ENCODE data around the gene HTR6. TPM values are rescaled to one million over a fixed set of nuclear protein-coding genes. Genes with fewer than 3 reads are reported as not detected.

Gene HTR6
- polyA plus RNA-seq, 1 donor (not counting 4 experiments of a cell fraction or from before 2014, with no cell fraction given): not detected

DNA sequence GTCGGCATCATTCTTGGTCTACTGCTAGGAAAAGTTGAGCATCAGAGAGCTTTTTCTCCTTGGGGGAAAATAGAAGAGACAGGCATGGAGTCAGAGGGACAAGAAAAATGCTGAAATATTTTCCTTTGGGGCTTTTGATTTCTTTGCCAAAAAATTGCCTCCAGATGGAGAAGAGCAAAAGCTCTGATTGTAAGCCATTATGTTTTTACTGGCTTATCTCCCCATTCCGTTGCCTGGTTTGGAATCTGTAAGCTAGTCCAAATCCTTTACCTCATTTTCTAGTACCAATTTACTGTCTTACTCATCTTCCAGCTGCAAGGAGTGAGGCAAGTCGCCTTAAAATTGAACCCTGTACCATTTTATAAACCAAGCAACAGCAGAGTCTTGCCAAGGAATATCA is 43.9 kb upstream of the HTR6 start:
- dilution Hi-C loops (cut with MboI; ENCODE audit: extremely low pct_ligation_motif_present, low sequenced_read_pairs): no loop called here
- Histone ChIP-seq H3K4me3 (ENCODE audit: control insufficient read depth in 2 of 3, extremely low read depth in 1 of 3, insufficient read depth in 2 of 3, low read depth in 1 of 3, low read length in 3 of 3) (no peak overlapping the region), H3K27ac (ENCODE audit: control insufficient read depth, insufficient read depth, low read length) (no peak overlapping the region), H3K9ac (ENCODE audit: control insufficient read depth, extremely low read depth, insufficient read depth, low read length) (no peak overlapping the region), H3K79me2 (ENCODE audit: control insufficient read depth, insufficient read depth, low read length) (peaks cover 31% of the 10 kb centered on the region), H3K4me1 (ENCODE audit: control insufficient read depth, extremely low read depth, insufficient read depth, low read length) (peaks cover 51% of the 10 kb centered on the region), H3K4me2 (ENCODE audit: control insufficient read depth, extremely low read depth, insufficient read depth, low read depth, low read length) (no peak overlapping the region), H3K9me1 (ENCODE audit: control insufficient read depth, extremely low read depth, insufficient read depth, low read length) (no peaks in the 10 kb centered on the region), H2AFZ (ENCODE audit: control insufficient read depth, low read length) (no peak overlapping the region), H4K20me1 (ENCODE audit: control insufficient read depth, extremely low read depth, insufficient read depth, low read length) (no peaks in the 10 kb centered on the region), H3K9me3 (ENCODE audit: control insufficient read depth, low read depth, low read length) (no peaks in the 10 kb centered on the region), H3K27me3 (ENCODE audit: control insufficient read depth, extremely low read depth, insufficient read depth, low read length) (no peaks in the 10 kb centered on the region), H3K36me3 (ENCODE audit: control insufficient read depth in 2 of 2, extremely low read depth in 1 of 2, insufficient read depth in 2 of 2, low read length in 2 of 2) (peaks cover 9 to 25% of the 10 kb centered on the region in 2 experiments)
- TF ChIP-seq, protein P1, sequence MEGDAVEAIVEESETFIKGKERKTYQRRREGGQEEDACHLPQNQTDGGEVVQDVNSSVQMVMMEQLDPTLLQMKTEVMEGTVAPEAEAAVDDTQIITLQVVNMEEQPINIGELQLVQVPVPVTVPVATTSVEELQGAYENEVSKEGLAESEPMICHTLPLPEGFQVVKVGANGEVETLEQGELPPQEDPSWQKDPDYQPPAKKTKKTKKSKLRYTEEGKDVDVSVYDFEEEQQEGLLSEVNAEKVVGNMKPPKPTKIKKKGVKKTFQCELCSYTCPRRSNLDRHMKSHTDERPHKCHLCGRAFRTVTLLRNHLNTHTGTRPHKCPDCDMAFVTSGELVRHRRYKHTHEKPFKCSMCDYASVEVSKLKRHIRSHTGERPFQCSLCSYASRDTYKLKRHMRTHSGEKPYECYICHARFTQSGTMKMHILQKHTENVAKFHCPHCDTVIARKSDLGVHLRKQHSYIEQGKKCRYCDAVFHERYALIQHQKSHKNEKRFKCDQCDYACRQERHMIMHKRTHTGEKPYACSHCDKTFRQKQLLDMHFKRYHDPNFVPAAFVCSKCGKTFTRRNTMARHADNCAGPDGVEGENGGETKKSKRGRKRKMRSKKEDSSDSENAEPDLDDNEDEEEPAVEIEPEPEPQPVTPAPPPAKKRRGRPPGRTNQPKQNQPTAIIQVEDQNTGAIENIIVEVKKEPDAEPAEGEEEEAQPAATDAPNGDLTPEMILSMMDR (optimal IDR thresholded peaks at IDR 0.05 in 1 of 3, IDR thresholded peaks at IDR 0.05 in 1 of 3, conservative IDR thresholded peaks at IDR 0.05 in 1 of 3; ENCODE audit: extremely low read depth in 1 of 3, insufficient read depth in 2 of 3, low read length in 3 of 3): no peak
- no peak for TF ChIP-seq EZH2 (IDR thresholded peaks at IDR 0.05; ENCODE audit: low read length)
- no peak for FAIRE-seq
- DNase-seq (ENCODE audit: low read depth, low spot score): no peak

GRCh38 chr1:19621274-19621950 is 43.3 kb upstream of the HTR6 start:
- Histone ChIP-seq H4K20me1 (ENCODE audit: control insufficient read depth, extremely low read depth, insufficient read depth, low read length) (no peaks in the 10 kb centered on the region), H3K79me2 (ENCODE audit: control insufficient read depth, insufficient read depth, low read length) (peaks cover 31% of the 10 kb centered on the region), H2AFZ (ENCODE audit: control insufficient read depth, low read length) (no peak overlapping the region), H3K27me3 (ENCODE audit: control insufficient read depth, extremely low read depth, insufficient read depth, low read length) (no peaks in the 10 kb centered on the region), H3K9me3 (ENCODE audit: control insufficient read depth, low read depth, low read length) (no peaks in the 10 kb centered on the region), H3K4me2 (ENCODE audit: control insufficient read depth, extremely low read depth, insufficient read depth, low read depth, low read length) (no peak overlapping the region), H3K27ac (ENCODE audit: control insufficient read depth, insufficient read depth, low read length) (no peak overlapping the region), H3K9ac (ENCODE audit: control insufficient read depth, extremely low read depth, insufficient read depth, low read length) (no peak overlapping the region), H3K36me3 (ENCODE audit: control insufficient read depth in 2 of 2, extremely low read depth in 1 of 2, insufficient read depth in 2 of 2, low read length in 2 of 2) (peaks cover 12 to 25% of the 10 kb centered on the region in 2 experiments), H3K4me3 (ENCODE audit: control insufficient read depth in 2 of 3, extremely low read depth in 1 of 3, insufficient read depth in 2 of 3, low read depth in 1 of 3, low read length in 3 of 3) (no peak overlapping the region), H3K4me1 (ENCODE audit: control insufficient read depth, extremely low read depth, insufficient read depth, low read length) (peaks cover 48% of the 10 kb centered on the region), H3K9me1 (ENCODE audit: control insufficient read depth, extremely low read depth, insufficient read depth, low read length) (no peaks in the 10 kb centered on the region)
- FAIRE-seq (no peak), DNase-seq (ENCODE audit: low read depth, low spot score) (no peak)
- TF ChIP-seq, protein P1 (optimal IDR thresholded peaks at IDR 0.05 in 1 of 3, IDR thresholded peaks at IDR 0.05 in 1 of 3, conservative IDR thresholded peaks at IDR 0.05 in 1 of 3; ENCODE audit: extremely low read depth in 1 of 3, insufficient read depth in 2 of 3, low read length in 3 of 3): no peak
- dilution Hi-C loops (cut with MboI; ENCODE audit: extremely low pct_ligation_motif_present, low sequenced_read_pairs): no loop called here

Data from keratinocyte (primary cell).